ENCODE results near the gene RGL1. TPM values are rescaled to one million over a fixed set of nuclear protein-coding genes. Genes with fewer than 3 reads are reported as not detected.

RGL1 gene
- total RNA-seq, 1 donor from 2014 or later: 0.26 TPM

DNA sequence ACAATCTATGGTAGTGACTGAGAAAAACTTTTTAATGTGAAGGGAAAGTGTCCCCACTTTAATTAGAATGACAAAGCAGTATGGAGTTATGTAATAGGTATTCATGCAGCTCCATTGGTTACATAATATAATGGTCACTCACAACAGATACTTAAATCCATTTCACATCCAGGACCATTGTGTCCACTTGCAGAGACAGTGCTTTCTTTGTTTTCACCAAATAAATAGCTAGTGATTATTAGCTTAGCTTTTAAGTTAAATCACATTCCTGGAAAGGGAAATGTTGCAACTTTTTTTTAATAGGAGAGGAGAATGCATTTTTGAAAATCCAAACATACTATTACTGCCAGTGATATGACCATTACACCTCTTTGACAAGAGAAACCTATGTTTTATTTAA is 22.9 kb downstream of the RGL1 start:
- H3K4me3 ChIP-seq (ENCODE audit: low read depth, low read length): no peak overlapping the region
- TF ChIP-seq, protein P1, sequence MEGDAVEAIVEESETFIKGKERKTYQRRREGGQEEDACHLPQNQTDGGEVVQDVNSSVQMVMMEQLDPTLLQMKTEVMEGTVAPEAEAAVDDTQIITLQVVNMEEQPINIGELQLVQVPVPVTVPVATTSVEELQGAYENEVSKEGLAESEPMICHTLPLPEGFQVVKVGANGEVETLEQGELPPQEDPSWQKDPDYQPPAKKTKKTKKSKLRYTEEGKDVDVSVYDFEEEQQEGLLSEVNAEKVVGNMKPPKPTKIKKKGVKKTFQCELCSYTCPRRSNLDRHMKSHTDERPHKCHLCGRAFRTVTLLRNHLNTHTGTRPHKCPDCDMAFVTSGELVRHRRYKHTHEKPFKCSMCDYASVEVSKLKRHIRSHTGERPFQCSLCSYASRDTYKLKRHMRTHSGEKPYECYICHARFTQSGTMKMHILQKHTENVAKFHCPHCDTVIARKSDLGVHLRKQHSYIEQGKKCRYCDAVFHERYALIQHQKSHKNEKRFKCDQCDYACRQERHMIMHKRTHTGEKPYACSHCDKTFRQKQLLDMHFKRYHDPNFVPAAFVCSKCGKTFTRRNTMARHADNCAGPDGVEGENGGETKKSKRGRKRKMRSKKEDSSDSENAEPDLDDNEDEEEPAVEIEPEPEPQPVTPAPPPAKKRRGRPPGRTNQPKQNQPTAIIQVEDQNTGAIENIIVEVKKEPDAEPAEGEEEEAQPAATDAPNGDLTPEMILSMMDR (IDR thresholded peaks at IDR 0.05; ENCODE audit: insufficient read depth, low read length, severe bottlenecking): no peak
- H3K36me3 ChIP-seq (ENCODE audit: control insufficient read depth, insufficient read depth, low read length): no peaks in the 10 kb centered on the region
- no peaks in the 10 kb centered on the region for H3K27me3 ChIP-seq (ENCODE audit: control insufficient read depth, insufficient read depth, low read length)
- FAIRE-seq: no peak
- no peak for DNase-seq (ENCODE audit: low read depth)

DNA sequence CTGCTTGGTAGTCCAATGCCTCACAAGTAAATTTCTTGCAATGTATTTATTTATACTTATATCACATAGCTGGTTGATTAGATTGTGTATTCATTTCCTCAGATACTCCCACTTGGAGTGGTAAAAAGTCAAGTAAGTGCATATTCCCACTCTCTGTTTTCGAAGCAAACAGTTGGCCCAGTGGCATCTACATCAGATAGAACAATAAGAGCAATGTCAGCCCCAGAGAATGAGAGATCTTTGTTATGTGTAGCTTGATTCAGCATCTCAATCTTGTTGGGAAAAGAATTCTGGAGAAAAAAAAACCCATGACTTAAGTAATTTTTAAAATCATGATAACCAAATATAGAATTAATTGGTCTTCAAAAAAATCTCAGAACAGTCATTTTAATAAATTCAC is 25.5 kb downstream of the RGL1 start:
- FAIRE-seq (no peak), DNase-seq (ENCODE audit: low read depth) (no peak)
- H3K36me3 ChIP-seq (ENCODE audit: control insufficient read depth, insufficient read depth, low read length): no peaks in the 10 kb centered on the region
- H3K27me3 ChIP-seq (ENCODE audit: control insufficient read depth, insufficient read depth, low read length): no peaks in the 10 kb centered on the region
- H3K4me3 ChIP-seq (ENCODE audit: low read depth, low read length): no peak overlapping the region
- TF ChIP-seq, protein P1 (IDR thresholded peaks at IDR 0.05; ENCODE audit: insufficient read depth, low read length, severe bottlenecking): no peak

DNA sequence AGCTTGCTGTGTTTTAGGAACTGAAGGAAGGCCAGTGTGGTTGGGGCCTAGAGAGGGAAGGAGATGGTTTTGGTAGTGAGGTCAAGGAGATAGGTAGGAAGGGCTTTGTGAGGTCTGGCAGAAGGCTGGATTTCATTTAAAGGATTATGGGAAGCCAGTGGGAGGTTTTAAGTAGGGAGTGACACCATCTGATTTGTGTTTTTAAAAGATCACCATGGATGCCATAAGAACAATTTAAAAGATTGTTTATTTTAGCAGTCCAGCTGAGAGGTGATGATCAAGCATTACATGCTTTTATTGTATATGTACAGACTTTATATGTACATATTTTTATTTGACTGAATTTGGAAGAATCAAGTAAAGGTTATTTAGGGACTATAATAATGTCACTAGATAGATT is 26.4 kb downstream of the RGL1 start:
- DNase-seq (ENCODE audit: low read depth) (no peak), FAIRE-seq (no peak)
- Histone ChIP-seq H3K27me3 (ENCODE audit: control insufficient read depth, insufficient read depth, low read length) (no peaks in the 10 kb centered on the region), H3K4me3 (ENCODE audit: low read depth, low read length) (no peak overlapping the region), H3K36me3 (ENCODE audit: control insufficient read depth, insufficient read depth, low read length) (no peaks in the 10 kb centered on the region)
- TF ChIP-seq, protein P1 (IDR thresholded peaks at IDR 0.05; ENCODE audit: insufficient read depth, low read length, severe bottlenecking): no peak

DNA sequence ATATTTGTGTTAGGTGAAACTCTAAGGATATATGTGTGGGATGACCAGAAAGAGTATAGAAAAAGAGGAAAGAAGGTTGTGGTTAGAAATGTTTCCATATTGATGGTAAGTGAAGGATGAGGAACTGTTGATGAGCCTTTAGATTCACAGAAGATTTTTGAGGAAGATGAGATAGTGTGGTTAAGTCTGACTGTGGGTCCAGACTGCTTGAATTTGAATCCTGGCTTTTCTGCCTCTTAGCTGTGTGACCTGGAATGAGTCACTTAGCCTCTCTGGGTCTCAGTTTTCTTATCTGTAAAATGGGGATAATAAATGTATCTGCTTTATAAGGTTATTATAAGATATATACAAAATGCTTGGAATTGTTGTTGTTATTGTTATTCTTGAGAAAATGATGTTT is 27.5 kb downstream of the RGL1 start:
- no peak for DNase-seq (ENCODE audit: low read depth)
- Histone ChIP-seq H3K4me3 (ENCODE audit: low read depth, low read length) (no peak overlapping the region), H3K27me3 (ENCODE audit: control insufficient read depth, insufficient read depth, low read length) (no peaks in the 10 kb centered on the region), H3K36me3 (ENCODE audit: control insufficient read depth, insufficient read depth, low read length) (no peaks in the 10 kb centered on the region)
- TF ChIP-seq, protein P1 (IDR thresholded peaks at IDR 0.05; ENCODE audit: insufficient read depth, low read length, severe bottlenecking): no peak
- no peak for FAIRE-seq

DNA sequence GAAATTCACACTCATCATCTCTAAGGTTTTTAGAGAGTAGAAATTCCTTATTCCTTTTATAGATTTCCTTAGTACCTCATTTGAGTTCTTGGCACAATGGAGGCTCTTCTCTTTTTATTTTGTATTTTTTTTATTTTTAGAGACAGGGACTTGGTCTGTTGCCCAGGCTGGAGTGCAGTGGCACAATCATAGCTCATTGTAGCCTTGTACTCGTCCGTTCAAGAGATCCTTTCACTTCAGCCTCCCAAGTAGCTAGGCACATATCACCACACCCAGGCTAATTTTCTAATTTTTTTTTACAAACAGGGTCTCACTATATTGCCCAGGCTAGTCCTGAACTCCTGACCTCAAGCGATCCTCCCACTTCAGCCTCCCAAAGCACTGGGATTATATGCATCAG is 29.6 kb downstream of the RGL1 start:
- no peak for DNase-seq (ENCODE audit: low read depth)
- Histone ChIP-seq H3K27me3 (ENCODE audit: control insufficient read depth, insufficient read depth, low read length) (no peaks in the 10 kb centered on the region), H3K4me3 (ENCODE audit: low read depth, low read length) (no peak overlapping the region), H3K36me3 (ENCODE audit: control insufficient read depth, insufficient read depth, low read length) (no peaks in the 10 kb centered on the region)
- TF ChIP-seq, protein P1 (IDR thresholded peaks at IDR 0.05; ENCODE audit: insufficient read depth, low read length, severe bottlenecking): no peak
- FAIRE-seq: no peak

DNA sequence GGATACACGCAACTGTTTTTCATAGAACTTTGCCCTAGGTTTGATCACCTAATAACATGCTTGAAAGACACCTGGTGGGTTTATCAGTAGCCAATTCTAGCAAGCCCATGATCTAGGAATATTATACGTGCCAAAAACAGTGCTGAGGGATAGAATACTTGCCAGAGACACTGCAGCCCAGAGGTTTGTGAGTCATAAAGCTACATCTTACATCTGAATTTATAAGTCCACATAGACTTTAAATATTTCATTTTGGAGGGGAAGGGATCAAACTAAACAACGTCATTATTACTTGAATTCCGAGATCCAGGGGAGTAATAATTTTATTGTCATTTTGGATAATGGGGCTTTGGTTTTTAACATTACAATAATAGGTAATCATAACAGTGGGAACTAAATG is 31.7 kb downstream of the RGL1 start:
- no peak for DNase-seq (ENCODE audit: low read depth)
- no peak for FAIRE-seq
- no peaks in the 10 kb centered on the region for H3K36me3 ChIP-seq (ENCODE audit: control insufficient read depth, insufficient read depth, low read length)
- no peaks in the 10 kb centered on the region for H3K27me3 ChIP-seq (ENCODE audit: control insufficient read depth, insufficient read depth, low read length)
- TF ChIP-seq, protein P1 (IDR thresholded peaks at IDR 0.05; ENCODE audit: insufficient read depth, low read length, severe bottlenecking): no peak
- no peak overlapping the region for H3K4me3 ChIP-seq (ENCODE audit: low read depth, low read length)

All from bronchial epithelial cell (primary cell).